HG03558 (cell line): Measurements from ENCODE around the gene BICDL1.
"Not testable (repeated sequence)": the region's sequence is repeated elsewhere in the genome, so short reads cannot be mapped to it uniquely, and the experiment has no call there.

Experiments
- ATAC-seq: cut with Tn5 transposase; IDR thresholded peaks from one replicate; pipeline ENCODE4 v1.9.1; 2021; ENCODE audit warnings: moderate number of reproducible peaks; ENCODE audit not compliant: unreplicated experiment; ENCODE audit errors: extremely low read depth

BICDL1 gene, protein sequence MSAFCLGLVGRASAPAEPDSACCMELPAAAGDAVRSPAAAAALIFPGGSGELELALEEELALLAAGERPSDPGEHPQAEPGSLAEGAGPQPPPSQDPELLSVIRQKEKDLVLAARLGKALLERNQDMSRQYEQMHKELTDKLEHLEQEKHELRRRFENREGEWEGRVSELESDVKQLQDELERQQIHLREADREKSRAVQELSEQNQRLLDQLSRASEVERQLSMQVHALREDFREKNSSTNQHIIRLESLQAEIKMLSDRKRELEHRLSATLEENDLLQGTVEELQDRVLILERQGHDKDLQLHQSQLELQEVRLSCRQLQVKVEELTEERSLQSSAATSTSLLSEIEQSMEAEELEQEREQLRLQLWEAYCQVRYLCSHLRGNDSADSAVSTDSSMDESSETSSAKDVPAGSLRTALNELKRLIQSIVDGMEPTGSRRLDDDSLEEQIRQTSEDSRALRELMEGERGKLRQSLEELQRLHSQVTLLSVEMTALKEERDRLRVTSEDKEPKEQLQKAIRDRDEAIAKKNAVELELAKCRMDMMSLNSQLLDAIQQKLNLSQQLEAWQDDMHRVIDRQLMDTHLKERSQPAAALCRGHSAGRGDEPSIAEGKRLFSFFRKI

DNA sequence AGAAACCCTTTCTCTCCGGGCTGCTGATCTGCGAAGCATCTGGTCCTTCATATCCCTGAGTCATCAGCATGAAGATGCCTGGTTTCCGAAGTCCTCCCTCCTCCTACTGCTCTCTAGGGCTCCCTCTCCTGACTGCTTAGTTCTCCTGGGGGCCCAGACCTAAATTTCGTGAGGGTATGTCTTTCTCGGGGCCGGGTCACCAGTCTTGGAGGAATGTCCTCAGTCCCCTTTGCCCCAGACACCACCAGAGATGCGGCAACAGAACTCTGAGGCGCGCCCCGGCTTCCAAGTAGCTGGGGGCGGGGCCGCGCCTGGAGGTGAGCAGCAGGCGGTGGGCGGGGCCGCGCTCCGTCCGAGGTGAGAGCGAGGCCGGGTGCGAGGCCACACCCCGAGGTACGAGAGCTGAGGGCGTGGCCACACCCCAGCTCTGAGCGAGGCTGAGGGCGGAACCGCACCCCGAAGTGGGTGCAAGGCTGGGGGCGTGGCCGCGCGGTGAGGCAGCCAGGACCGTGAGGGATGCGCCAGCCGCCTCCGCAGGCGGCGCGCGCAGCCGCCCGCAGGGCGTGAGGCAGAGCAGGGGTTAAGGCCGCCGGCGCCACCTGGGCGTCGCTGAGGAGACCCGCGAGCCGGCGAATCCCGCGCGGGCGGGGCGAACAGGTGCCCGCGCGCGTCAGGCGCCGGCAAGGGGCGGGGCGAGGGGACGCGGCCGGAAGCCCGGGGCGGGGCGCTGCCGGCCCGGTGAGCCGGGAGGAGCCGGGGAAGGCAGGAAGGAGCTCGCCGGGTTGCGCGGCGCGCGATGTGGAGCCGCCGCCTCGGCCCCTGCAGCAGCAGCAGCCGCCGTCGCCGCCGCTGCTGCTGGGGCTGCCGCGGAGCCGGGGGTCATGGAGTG lies at the start of gene BICDL1:
BICDL1 (plus strand) TSS at position 765 of the 889 bp plus-strand sequence. CDS start 633 bp downstream, outside the sequence.
- peak; percentile 72 for ATAC-seq

GRCh38 chr12:119940897-119941296 lies 48.1 kb upstream of the BICDL1 start:
- no peak for ATAC-seq

- no peak for ATAC-seq
Measured at GRCh38 chr12:119942386-119942785, 46.6 kb upstream of the BICDL1 start.

GRCh38 chr12:119946213-119946612 lies 42.8 kb upstream of the BICDL1 start:
- no peak for ATAC-seq

GRCh38 chr12:119949145-119949544 lies 39.9 kb upstream of the BICDL1 start:
- ATAC-seq = no peak

DNA sequence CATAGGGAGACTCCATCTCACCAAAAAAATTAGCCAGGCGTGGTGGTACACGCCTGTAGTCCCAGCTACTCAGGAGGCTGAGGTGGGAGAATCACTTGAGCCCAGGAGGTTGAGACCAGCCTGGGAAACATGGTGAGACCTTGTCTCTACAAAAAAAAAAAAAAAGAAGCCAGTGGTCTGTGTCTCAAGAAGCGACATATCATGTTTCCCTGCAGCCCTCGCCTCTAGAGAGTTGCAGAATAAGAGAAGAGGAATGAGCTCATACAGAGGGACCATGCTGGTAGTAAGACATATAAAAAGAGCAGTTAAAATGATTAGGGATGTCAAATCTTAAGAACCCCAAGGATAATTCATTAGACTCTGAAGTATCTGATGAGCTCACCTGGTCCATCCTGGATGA lies 39.4 kb upstream of the BICDL1 start:
- ATAC-seq = no peak

GRCh38 chr12:119956047-119956446 lies 33.0 kb upstream of the BICDL1 start:
- ATAC-seq = no peak

DNA sequence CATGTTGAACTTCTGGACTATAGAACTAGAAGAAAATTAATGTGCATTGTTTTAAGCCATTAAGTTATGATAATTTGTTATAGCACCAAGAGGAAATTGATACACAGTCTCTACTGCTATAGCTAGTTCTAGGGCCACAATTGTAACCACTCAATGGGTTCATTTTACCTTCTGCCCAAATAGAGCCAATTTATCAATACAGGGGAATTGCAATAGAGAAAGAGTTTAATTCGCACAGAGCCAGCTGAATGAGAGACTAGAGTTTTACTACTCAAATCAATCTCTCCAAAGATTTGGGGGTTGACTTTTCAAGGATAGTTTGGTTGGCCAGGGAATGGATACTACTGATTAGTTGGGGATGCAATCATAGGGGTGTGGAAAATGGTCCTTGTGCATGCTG lies 31.9 kb upstream of the BICDL1 start:
- ATAC-seq = no peak

- ATAC-seq = no peak
Measured at GRCh38 chr12:119959435-119959834, 29.6 kb upstream of the BICDL1 start.

DNA sequence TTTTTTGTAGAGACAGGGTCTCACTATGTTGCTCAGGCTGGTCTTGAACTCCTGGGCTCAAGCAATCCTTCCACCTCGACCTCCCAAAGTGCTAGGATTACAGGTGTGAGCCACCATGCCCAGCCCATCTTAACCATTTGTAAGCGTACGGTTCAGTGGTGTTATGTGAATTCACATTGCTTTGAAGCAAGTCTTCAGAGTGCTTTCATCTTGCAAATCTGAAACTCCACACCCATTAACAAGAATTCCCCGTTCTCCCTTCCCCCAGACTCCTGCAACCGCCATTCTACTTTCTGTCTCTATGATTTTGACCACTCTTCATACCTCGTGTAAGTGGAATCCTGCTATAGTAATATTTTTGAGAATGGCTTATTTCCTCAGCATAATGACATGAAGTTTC lies 24.9 kb upstream of the BICDL1 start:
- ATAC-seq = no peak

- ATAC-seq = no peak
Measured at GRCh38 chr12:119964929-119965328, 24.1 kb upstream of the BICDL1 start.

DNA sequence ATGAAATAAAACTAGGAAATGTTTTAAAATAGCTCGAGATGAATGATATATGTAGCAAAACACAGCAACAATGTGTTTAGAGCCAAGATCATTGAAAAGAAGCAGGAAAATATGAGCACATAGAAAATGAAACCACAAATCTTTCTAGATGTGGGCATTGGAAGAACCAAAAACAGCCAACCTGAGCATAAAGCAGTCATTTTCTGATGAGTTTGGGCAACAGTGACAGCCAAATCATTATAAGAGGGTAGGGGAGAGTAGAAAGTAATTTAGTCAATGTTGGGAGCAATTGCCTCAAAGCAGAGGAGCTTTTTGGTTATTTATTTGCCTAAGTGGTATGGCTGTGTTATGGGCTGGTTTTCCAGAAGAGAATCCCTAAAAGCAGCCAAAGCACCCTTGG lies 8.8 kb upstream of the BICDL1 start:
- no peak for ATAC-seq

- not testable (repeated sequence) for ATAC-seq
Measured at GRCh38 chr12:119980702-119981101, 8.3 kb upstream of the BICDL1 start.

DNA sequence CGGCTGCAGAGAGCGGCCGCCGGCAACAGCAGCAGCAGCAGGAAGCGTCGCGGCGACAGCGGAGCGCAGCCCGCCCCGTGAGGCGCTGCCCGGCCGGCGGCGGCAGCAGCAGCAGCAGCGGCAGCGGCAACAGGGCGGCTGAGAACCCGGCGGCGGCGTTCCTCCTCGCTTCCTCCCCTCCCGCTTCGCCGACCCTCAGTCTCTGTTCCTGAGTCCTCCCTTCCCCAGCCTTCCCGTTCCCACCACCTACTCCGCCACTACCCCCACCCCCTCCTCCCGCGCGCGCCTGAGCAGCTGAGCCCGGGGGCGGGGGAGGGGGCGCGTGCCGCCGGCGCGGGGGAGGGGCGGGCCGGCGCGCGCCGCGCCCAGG lies 310 bp downstream of the BICDL1 start:
- ATAC-seq = no peak

- no peak for ATAC-seq
Measured at GRCh38 chr12:119989731-119990381, 820 bp downstream of the BICDL1 start.

- no peak for ATAC-seq
Measured at GRCh38 chr12:119990382-119990874, 1.4 kb downstream of the BICDL1 start.

DNA sequence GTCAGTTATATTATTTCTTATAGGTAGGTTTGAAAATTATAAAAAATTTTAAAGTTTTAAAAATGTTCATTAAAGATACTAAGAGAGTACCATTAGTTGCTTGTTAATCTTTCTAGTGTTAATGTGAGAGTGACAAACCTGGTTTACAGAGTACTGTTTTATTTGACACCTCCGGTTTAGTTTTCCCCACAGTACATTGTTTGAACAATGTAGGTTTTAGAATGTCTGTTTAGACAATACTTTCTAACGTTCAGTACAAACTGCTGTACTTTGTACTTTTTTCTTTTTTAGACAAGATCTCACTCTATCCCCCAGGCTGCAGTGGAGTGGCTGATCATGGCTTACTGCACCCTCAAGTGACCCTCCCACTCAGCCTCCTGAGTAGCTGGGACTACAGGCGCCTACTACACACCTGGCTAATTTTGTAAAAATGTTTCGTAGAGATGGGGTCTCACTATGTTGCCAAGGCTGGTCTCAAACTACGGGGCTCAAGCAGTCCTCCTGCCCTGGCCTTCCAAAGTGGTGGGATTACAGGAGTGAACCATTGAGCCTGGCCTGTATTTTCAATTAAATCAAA lies 3.2 kb downstream of the BICDL1 start:
- no peak for ATAC-seq

GRCh38 chr12:119994892-119995658 lies 6.0 kb downstream of the BICDL1 start:
- no peak for ATAC-seq

DNA sequence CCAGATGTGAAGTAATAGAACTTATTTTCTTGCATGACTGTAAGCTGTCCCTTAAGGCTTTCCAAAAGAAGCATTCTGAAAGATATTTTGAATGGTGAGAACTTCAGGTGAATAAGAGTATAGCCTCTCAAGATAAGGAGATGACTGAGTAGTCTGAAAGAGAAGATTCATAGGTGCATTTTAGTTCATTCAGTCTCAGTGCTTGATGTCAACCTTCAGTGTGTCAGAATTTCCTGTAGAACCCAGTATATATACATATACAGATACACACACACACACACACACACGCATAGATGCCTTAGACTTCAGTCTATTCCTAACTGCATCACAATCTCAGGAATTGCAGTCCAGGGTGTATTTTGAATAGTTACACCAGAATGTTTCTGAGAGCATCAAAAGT lies 7.4 kb downstream of the BICDL1 start:
- ATAC-seq = no peak
